BLaER1 (cell line): ENCODE results near the gene TTLL8.
"Not testable (repeated sequence)": the region's sequence is repeated elsewhere in the genome, so short reads cannot be mapped to it uniquely, and the experiment has no call there.

Experiments
- H3K27ac ChIP-seq: shearing (Covaris generic); formaldehyde crosslinking; 2 replicates; pipeline ENCODE4 v1.8.1; 2022
- H3K27me3 ChIP-seq: shearing (Covaris generic); formaldehyde crosslinking; 2 replicates; pipeline ENCODE4 v1.8.1; 2022
- H3K36me3 ChIP-seq: shearing (Covaris generic); formaldehyde crosslinking; 2 replicates; pipeline ENCODE4 v1.8.1; 2022
- H3K4me1 ChIP-seq: shearing (Covaris generic); formaldehyde crosslinking; 2 replicates; pipeline ENCODE4 v1.8.1; 2022
- H3K4me2 ChIP-seq: shearing (Covaris generic); formaldehyde crosslinking; 2 replicates; pipeline ENCODE4 v1.8.1; 2022
- H3K4me3 ChIP-seq: shearing (Covaris generic); formaldehyde crosslinking; 2 replicates; pipeline ENCODE4 v1.8.1; 2022
- H3K9ac ChIP-seq: shearing (Covaris generic); formaldehyde crosslinking; 2 replicates; pipeline ENCODE4 v1.8.1; 2022
- H3K9me3 ChIP-seq: shearing (Covaris generic); formaldehyde crosslinking; 2 replicates; pipeline ENCODE4 v1.8.1; 2022
- H4K20me1 ChIP-seq: shearing (Covaris generic); formaldehyde crosslinking; 2 replicates; pipeline ENCODE4 v1.8.1; 2022
- Cebpa-rat ChIP-seq: shearing (Covaris generic); IDR thresholded peaks from 2 replicates; pipeline ENCODE4 v1.8.1; 2022

Gene TTLL8

DNA sequence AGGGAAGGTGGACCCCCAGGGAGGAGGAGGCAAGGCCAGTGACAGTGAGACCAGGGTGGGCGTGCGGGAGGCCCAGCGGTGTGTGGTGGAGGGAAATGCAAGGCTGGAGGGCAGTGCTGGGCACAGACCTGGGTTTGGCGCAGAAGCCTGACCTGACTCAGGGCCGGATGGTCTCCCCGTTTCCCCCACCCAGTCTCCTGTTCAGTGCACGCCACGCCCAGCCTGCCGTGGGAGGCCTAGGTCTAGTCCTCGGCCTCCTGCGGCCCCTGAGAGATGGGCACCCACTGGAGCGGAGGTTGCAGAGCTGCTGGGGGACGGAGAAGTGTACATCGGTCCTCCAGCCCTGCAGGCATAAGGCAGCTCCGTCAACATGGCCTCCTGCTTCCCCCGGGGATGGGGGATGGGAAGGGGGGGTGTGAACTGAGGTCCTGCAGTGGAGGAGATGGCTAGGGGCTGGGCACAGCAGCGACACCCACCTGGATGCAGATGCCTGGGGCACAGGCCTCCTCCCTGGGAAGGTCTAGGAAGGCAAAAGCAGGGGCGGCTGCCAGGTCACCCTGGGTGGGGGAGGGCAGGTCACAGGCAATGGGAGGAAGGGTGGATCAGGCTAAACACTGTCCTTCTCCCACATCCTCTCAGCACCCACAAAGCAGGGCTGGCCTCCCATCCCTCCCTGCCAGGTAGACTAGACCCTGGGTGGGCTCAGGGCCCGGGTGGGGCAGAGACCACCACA is 61.4 kb downstream of the TTLL8 start:
- H3K36me3 ChIP-seq: no peaks in the 10 kb centered on the region
- H3K4me1 ChIP-seq: peaks cover 10% of the 10 kb centered on the region
- no peaks in the 10 kb centered on the region for H3K27me3 ChIP-seq

DNA sequence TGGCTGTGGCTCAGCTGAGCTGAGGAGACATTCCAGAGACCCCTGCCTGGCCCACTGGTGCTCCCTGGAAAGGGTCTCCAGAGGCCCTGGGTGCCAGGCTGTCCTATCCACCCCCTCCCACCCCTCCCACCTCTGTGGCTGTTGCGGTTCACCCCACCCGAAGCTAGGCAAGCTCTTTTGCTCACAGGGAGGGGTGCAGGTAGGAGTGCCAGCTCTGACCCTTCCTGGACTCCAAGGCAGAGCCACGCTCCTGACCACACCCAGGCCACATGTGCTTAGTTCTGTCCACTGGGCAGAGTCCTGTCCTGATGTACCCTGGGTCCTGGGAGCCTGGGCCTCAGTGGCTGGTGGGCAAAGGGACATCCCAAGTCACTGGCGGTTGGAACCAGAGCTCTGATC is 62.0 kb downstream of the TTLL8 start:
- Histone ChIP-seq H3K4me2 (no peak overlapping the region), H3K4me3 (no peak overlapping the region), H3K27ac (no peak overlapping the region), H3K27me3 (no peaks in the 10 kb centered on the region), H3K9me3 (peaks cover 11% of the 10 kb centered on the region), H3K9ac (no peak overlapping the region), H3K36me3 (no peaks in the 10 kb centered on the region), H3K4me1 (peaks cover 10% of the 10 kb centered on the region), H4K20me1 (no peaks in the 10 kb centered on the region)
- no peak for TF ChIP-seq Cebpa-rat

More for the DNA sequence above, 61.4 kb downstream of the TTLL8 start:
- TF ChIP-seq Cebpa-rat: no peak
- H3K4me3 ChIP-seq: no peak overlapping the region
- H3K27ac ChIP-seq: no peak overlapping the region
- no peak overlapping the region for H3K4me2 ChIP-seq
- no peaks in the 10 kb centered on the region for H4K20me1 ChIP-seq
- H3K9me3 ChIP-seq: peaks cover 5% of the 10 kb centered on the region
- H3K9ac ChIP-seq: no peak overlapping the region

DNA sequence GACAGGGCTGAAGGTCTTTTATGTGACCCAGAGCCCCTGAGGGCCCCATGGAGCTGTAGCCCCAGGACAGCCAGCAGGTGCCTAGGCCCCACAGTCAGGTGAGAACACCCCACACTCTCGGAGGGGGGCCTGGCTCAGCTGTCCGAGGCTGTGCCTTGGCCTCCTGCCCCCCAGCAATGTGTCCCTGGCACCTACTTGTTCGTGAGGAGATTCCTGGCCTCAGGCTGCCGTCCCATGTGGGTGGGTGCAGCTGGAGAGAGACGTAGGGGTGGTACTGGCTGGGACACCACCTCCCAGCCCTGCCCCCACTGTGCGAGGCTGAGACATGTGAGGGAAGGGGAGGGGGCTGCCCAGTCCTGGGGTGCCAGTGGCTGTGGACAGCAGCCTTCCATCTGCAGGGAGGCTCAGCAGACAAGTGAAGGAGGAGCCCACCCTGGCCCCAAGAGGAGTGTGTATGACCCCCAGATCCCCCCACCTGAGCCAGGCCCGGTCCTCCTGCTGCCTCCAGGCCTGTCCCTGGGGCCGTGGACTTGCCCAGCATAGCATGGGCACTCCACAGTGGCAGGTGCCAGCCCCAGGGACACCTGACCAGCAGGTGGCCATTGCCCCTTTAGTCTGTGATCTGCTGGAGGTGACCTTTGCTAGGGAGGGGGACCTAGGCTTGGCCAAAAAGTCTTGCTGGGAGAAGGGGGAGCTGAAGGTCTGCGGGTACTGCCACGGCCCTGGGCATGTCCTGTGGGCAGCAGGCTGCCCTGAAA is 62.6 kb downstream of the TTLL8 start:
- Histone ChIP-seq H3K4me2 (no peak overlapping the region), H3K4me1 (peaks cover 10% of the 10 kb centered on the region), H3K9ac (no peak overlapping the region), H3K4me3 (no peak overlapping the region), H3K27ac (peak overlapping the region; percentile 41; the same call in 1 of the 2 replicates), H3K36me3 (no peaks in the 10 kb centered on the region), H3K27me3 (no peaks in the 10 kb centered on the region), H4K20me1 (no peaks in the 10 kb centered on the region), H3K9me3 (peaks cover 17% of the 10 kb centered on the region)
- no peak for TF ChIP-seq Cebpa-rat

DNA sequence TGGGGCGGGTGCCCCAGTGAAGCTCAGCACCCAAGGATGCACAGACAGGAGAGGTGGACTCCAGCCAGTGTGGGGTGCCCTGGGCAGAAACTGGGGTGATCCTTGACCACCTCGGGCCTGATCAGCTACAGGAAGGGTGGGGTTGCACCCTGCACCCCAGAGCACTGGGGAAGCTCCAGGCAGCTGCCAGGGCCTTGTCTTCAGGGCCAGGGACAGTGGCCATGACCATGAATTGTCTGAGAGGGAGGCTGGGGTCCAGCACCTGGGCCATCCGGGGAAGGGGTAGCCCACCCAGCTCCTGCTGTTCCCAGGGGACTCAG is 63.1 kb downstream of the TTLL8 start:
- no peaks in the 10 kb centered on the region for H4K20me1 ChIP-seq
- peaks cover 22% of the 10 kb centered on the region for H3K9me3 ChIP-seq
- no peak overlapping the region for H3K9ac ChIP-seq
- no peak overlapping the region for H3K4me3 ChIP-seq
- H3K27ac ChIP-seq: 0 out of 2 replicates have a peak overlapping the region, but pooled peaks have one; percentile 41
- H3K27me3 ChIP-seq: no peaks in the 10 kb centered on the region
- H3K36me3 ChIP-seq: no peaks in the 10 kb centered on the region
- H3K4me2 ChIP-seq: no peak overlapping the region
- peaks cover 10% of the 10 kb centered on the region for H3K4me1 ChIP-seq
- TF ChIP-seq Cebpa-rat: no peak

DNA sequence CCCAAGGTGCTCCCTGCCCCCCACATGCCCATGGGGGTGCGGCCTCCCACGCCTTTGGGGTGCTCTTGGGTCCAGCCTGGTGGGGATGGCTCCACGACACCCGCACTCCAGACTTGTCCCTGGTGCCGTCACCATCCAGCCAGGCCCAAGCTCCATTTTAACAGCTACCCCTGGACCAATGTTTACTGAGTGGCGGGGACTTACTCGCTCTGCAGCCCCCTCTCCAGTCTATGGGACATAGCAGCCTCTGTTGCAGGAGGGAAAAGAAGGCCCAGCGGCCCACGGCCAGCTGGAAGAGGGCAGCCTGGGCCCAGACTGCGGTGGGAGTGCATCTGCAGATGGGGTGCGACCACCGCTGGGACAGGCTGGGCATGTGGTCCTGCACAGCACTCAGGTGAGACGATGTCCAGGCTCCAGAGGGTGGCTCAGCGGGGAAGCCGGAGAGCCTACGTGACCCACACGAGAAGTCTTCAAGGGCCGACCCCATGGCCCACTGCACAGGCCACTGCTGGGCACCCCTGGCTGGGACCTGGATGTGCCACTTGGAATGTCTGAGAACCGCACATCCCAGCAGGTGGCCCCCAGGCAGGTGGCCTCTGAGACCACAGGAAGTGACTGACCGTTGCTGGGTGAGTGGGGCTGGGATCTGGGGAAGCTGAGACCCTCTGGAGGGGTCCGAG is 63.6 kb downstream of the TTLL8 start:
- Histone ChIP-seq H3K27me3 (no peaks in the 10 kb centered on the region), H3K4me3 (no peak overlapping the region), H3K9ac (no peak overlapping the region), H3K4me1 (peaks cover 10% of the 10 kb centered on the region), H3K36me3 (no peaks in the 10 kb centered on the region), H4K20me1 (no peaks in the 10 kb centered on the region), H3K27ac (0 out of 2 replicates have a peak overlapping the region, but pooled peaks have one; percentile 22), H3K9me3 (peaks cover 26% of the 10 kb centered on the region), H3K4me2 (no peak overlapping the region)
- TF ChIP-seq Cebpa-rat: no peak

DNA sequence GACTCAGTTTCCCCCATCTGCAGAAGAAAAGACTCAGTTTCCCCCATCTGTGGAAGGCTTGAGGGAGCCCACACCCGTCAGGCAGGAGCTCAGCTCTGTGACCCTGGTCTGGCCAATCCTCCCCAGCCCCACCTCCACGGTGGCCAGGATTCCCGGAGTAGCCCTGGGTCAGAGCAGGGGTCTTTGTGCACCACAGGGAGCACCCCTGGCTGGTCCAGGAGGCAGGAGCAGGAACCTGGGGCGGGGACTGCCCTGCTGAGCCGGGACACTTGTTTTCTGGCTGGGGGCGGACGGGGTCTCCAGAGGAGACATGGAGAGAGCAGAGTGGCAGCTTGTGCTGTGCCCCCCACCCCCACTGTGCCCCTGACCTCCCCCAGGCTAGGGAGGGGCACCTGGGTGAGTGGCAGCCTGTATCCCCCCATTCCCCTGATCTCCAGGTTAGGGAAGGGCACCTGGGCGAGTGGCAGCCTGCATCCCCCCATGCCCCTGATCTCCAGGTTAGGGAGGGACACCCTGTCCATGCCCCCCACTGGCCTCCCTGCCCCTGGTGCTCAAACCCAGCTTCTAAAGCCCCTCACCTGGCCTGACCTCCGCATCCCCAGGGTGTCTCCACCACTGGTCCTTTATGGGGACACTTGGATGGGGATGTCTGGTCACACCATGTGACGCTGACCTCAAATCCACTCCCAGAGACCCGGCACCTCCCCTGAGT is 64.3 kb downstream of the TTLL8 start:
- H3K4me1 ChIP-seq: peaks cover 10% of the 10 kb centered on the region
- no peak overlapping the region for H3K4me3 ChIP-seq
- H3K36me3 ChIP-seq: no peaks in the 10 kb centered on the region
- H3K4me2 ChIP-seq: peak overlapping the region; percentile 47
- H3K9ac ChIP-seq: no peak overlapping the region
- H3K9me3 ChIP-seq: peaks cover 33% of the 10 kb centered on the region
- H3K27me3 ChIP-seq: no peaks in the 10 kb centered on the region
- H3K27ac ChIP-seq: no peak overlapping the region
- no peak for TF ChIP-seq Cebpa-rat
- H4K20me1 ChIP-seq: no peaks in the 10 kb centered on the region

DNA sequence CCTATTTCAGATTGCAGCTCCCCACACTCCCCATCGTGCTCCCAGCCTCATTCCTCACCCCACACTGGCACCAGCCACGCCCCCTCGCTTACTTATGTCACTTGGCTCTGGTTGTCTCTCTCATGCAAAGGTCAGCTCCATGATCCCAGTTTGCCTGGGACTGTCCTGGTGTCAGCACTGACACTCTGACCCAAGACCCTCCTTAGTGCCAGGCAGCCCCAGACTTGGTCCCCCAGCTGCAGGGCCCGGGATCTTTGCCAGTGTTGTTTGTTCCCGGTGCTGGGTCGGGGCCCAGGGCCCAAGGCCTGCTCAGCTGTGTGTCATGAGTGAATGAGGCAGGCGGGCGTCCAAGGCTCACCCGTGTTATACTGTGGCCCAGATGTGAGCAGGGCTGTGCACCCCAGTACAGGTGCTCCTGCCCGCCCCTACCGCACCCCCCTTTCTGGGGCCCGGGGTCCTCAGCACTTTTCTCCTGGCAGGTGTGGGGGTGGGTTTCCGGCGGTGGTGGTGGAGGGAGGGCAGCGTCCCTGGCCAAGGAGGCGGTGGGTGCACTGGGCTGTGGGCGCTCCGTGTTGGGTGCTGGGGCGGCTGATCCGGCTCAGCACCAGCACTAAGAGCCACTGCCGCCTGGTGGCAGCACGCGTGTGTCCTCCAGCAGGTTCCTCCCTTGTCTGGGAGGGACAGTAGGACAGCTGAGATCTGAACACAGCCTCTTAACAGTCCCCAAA is 65.0 kb downstream of the TTLL8 start:
- no peak overlapping the region for H3K4me3 ChIP-seq
- peaks cover 10% of the 10 kb centered on the region for H3K4me1 ChIP-seq
- no peak overlapping the region for H3K27ac ChIP-seq
- no peak overlapping the region for H3K9ac ChIP-seq
- H3K27me3 ChIP-seq: no peaks in the 10 kb centered on the region
- no peaks in the 10 kb centered on the region for H3K36me3 ChIP-seq
- TF ChIP-seq Cebpa-rat: no peak
- peak overlapping the region; percentile 47 for H3K4me2 ChIP-seq
- peaks cover 40% of the 10 kb centered on the region for H3K9me3 ChIP-seq
- H4K20me1 ChIP-seq: no peaks in the 10 kb centered on the region

DNA sequence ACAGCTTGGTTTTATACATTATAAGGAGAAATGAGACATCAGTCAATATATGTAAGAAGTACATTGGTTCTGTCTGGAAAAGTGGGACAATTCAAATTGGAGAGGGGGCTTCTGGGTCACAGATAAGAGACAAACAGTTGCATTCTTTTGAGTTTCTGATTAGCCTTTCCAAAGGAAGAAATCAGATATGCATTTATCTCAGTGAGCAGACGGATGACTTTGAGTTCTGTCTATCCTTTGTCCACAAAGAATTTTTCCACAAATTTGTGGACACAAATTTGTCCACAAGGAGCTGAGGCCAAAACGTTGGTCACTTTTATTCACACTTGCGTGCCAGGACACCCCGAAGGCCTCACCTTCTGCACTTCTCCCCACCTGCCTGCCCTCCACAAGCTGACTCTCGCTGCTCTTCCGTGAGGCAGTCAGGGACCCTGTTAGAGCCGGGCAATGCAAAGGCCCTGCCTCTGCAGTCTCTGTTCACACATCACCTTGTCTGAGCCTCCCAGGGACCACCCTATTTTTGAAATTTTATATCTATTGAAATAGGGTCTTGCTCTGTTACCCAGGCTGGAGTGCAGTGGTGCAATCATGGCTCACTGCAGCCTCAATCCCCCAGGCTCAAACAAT is 66.1 kb downstream of the TTLL8 start:
- no peaks in the 10 kb centered on the region for H4K20me1 ChIP-seq
- TF ChIP-seq Cebpa-rat: no peak
- peaks cover 51% of the 10 kb centered on the region for H3K9me3 ChIP-seq

DNA sequence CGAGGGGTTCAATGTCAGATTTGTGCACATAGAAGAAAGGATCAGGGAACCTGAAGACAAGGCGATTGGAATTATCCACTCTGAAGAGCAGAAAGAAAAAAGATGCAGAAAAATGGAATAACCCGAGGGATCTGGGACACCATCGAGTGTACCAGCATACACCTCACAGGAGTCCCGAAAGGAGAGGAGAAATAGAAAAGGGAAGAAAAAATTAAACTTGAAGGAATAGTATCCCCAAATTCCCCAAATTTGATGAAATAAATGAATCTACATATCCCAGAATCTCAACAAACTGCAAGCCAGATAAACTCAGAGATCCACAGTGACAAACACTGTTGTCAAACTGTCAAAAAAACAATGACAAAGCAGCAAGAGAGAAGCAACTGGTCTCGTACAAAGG is 66.9 kb downstream of the TTLL8 start:
- H3K9ac ChIP-seq: no peak overlapping the region
- no peaks in the 10 kb centered on the region for H3K27me3 ChIP-seq
- peaks cover 10% of the 10 kb centered on the region for H3K4me1 ChIP-seq
- H4K20me1 ChIP-seq: no peaks in the 10 kb centered on the region
- no peak for TF ChIP-seq Cebpa-rat
- H3K4me3 ChIP-seq: no peak overlapping the region
- H3K4me2 ChIP-seq: no peak overlapping the region
- H3K36me3 ChIP-seq: no peaks in the 10 kb centered on the region
- no peak overlapping the region for H3K27ac ChIP-seq
- H3K9me3 ChIP-seq: peaks cover 56% of the 10 kb centered on the region

More for the DNA sequence above, 66.1 kb downstream of the TTLL8 start:
- Histone ChIP-seq H3K4me2 (no peak overlapping the region), H3K9ac (no peak overlapping the region), H3K36me3 (no peaks in the 10 kb centered on the region), H3K4me3 (no peak overlapping the region), H3K4me1 (peaks cover 10% of the 10 kb centered on the region), H3K27me3 (no peaks in the 10 kb centered on the region), H3K27ac (no peak overlapping the region)

DNA sequence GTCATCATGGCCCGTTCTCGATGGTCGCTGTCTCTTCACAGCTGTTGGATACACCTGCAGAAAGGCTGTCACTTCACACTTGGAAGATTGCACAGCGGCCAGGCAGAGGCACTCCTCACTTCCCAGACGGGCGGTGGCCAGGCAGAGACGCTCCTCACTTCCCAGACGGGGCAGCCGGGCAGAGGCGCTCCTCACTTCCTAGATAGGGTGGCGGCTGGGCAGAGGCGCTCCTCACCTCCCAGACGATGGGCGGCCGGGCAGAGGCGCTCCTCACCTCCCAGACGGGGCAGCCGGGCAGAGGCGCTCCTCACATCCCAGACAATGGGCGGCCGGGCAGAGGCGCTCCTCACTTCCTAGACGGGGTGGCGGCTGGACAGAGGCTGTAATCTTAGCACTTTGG is 68.3 kb downstream of the TTLL8 start:
- not testable (repeated sequence) for H3K4me2 ChIP-seq, H3K36me3 ChIP-seq, H3K27me3 ChIP-seq, H3K4me3 ChIP-seq, H3K9ac ChIP-seq, H4K20me1 ChIP-seq, H3K27ac ChIP-seq
- H3K4me1 ChIP-seq: peaks cover 10% of the 10 kb centered on the region
- peaks cover 69% of the 10 kb centered on the region for H3K9me3 ChIP-seq
